HEK293 (cell line): ENCODE measurements around the gene PDE9A.

Experiments used
- CTCF ChIA-PET: fragments of 350-600 bp; formaldehyde crosslinking; extraction: SDS; loops from one replicate; lab custom pipeline; 2021; ENCODE audit warnings: antibody characterized with exemption; lab: Yijun Ruan, JAX
- POLR2A ChIA-PET: fragments of 300-600 bp; formaldehyde crosslinking; extraction: SDS; loops from one replicate; lab custom pipeline; 2020; ENCODE audit warnings: antibody characterized with exemption, inconsistent platforms; lab: Yijun Ruan, JAX
- H3K27ac ChIP-seq: fragments of 200-500 bp; sonication (Bioruptor generic); 2 replicates; pipeline ENCODE4 v1.5.1; 2014; ENCODE audit warnings: low read depth, low read length, control low read depth, inconsistent platforms; ENCODE audit errors: extremely low read depth
- H3K36me3 ChIP-seq, 2 experiments: fragments of 200-500 bp in 1 of 2; sonication (Bioruptor generic) in 1 of 2; 1 replicate in 1 of 2; 2 replicates in 1 of 2; pipeline ENCODE4 v1.5.1; 2014 to 2017; ENCODE audit warnings: inconsistent platforms in 2 of 2, low read length in 2 of 2; ENCODE audit not compliant: control insufficient read depth in 2 of 2, insufficient read depth in 1 of 2
- H3K4me1 ChIP-seq: fragments of 200-500 bp; sonication (Bioruptor generic); 2 replicates; pipeline ENCODE4 v1.5.1; 2014; ENCODE audit warnings: mild to moderate bottlenecking, low read length, inconsistent platforms; ENCODE audit not compliant: control insufficient read depth, insufficient read depth
- H3K4me3 ChIP-seq: 2 replicates; pipeline ENCODE4 v1.5.1; 2011; ENCODE audit warnings: low read depth, mild to moderate bottlenecking, control low read depth, low read length, moderate library complexity
- H3K9me3 ChIP-seq: fragments of 200-500 bp; sonication (Bioruptor generic); 2 replicates; pipeline ENCODE4 v1.5.1; 2014; ENCODE audit warnings: low read depth, low read length, inconsistent platforms; ENCODE audit not compliant: control insufficient read depth, insufficient read depth
- BCL11B ChIP-seq: fragments of 450-650 bp; formaldehyde crosslinking; IDR thresholded peaks from 2 replicates; pipeline ENCODE4 v1.5.1; 2016; ENCODE audit warnings: low read depth, missing biosample characterization, missing genetic modification characterization
- EGR2 ChIP-seq: fragments of 450-650 bp; formaldehyde crosslinking; IDR thresholded peaks from 2 replicates; pipeline ENCODE4 v1.5.1; 2016; ENCODE audit warnings: low read depth, missing biosample characterization, missing genetic modification characterization
- MEIS1 ChIP-seq: sonication (generic); formaldehyde crosslinking; IDR thresholded peaks from 2 replicates; pipeline ENCODE4 v1.8.1; 2022; ENCODE audit warnings: missing genetic modification reagents, mild to moderate bottlenecking, borderline replicate concordance
- ZBTB10 ChIP-seq: fragments of 450-650 bp; formaldehyde crosslinking; IDR thresholded peaks from 2 replicates; pipeline ENCODE4 v1.5.1; 2016; ENCODE audit warnings: missing biosample characterization, missing genetic modification characterization
- ZBTB11 ChIP-seq: fragments of 450-650 bp; formaldehyde crosslinking; conservative IDR thresholded peaks from 2 replicates; pipeline ENCODE4 v1.5.1; 2016; ENCODE audit warnings: low read depth, missing biosample characterization, missing genetic modification characterization
- ZBTB20 ChIP-seq: fragments of 450-650 bp; formaldehyde crosslinking; IDR thresholded peaks from 2 replicates; pipeline ENCODE4 v1.5.1; 2016; ENCODE audit warnings: missing biosample characterization, missing genetic modification characterization
- ZBTB21 ChIP-seq: fragments of 450-650 bp; formaldehyde crosslinking; IDR thresholded peaks from 2 replicates; pipeline ENCODE4 v1.5.1; 2017; ENCODE audit warnings: missing biosample characterization, missing genetic modification characterization
- ZBTB8A ChIP-seq: fragments of 450-650 bp; formaldehyde crosslinking; IDR thresholded peaks from 2 replicates; pipeline ENCODE4 v1.5.1; 2016; ENCODE audit warnings: missing biosample characterization, missing genetic modification characterization
- ZNF112 ChIP-seq: fragments of 450-650 bp; formaldehyde crosslinking; IDR thresholded peaks from 2 replicates; pipeline ENCODE4 v1.5.0; 2017; ENCODE audit warnings: missing biosample characterization, missing genetic modification characterization
- ZNF138 ChIP-seq: fragments of 450-650 bp; formaldehyde crosslinking; IDR thresholded peaks from 2 replicates; pipeline ENCODE4 v1.5.1; 2016; ENCODE audit warnings: missing biosample characterization, missing genetic modification characterization, borderline replicate concordance
- ZNF211 ChIP-seq: fragments of 450-650 bp; formaldehyde crosslinking; IDR thresholded peaks from 2 replicates; pipeline ENCODE4 v1.5.1; 2016; ENCODE audit warnings: low read depth, missing biosample characterization, missing genetic modification characterization
- ZNF280C ChIP-seq: fragments of 450-650 bp; formaldehyde crosslinking; IDR thresholded peaks from 2 replicates; pipeline ENCODE4 v1.5.1; 2016; ENCODE audit warnings: missing biosample characterization, missing genetic modification characterization
- ZNF37A ChIP-seq: fragments of 450-650 bp; IDR thresholded peaks from 2 replicates; pipeline ENCODE4 v1.5.1; 2018; ENCODE audit warnings: missing biosample characterization, missing genetic modification characterization
- ZNF391 ChIP-seq: fragments of 450-650 bp; formaldehyde crosslinking; IDR thresholded peaks from 2 replicates; pipeline ENCODE4 v1.5.1; 2016; ENCODE audit warnings: low read depth, missing biosample characterization, missing genetic modification characterization, borderline replicate concordance
- ZNF473 ChIP-seq: fragments of 450-650 bp; formaldehyde crosslinking; IDR thresholded peaks from 2 replicates; pipeline ENCODE4 v1.5.1; 2017; ENCODE audit warnings: missing biosample characterization, missing genetic modification characterization
- ZNF510 ChIP-seq: fragments of 450-650 bp; formaldehyde crosslinking; IDR thresholded peaks from 2 replicates; pipeline ENCODE4 v1.5.1; 2018; ENCODE audit warnings: mild to moderate bottlenecking, missing genetic modification characterization, missing biosample characterization; ENCODE audit not compliant: insufficient replicate concordance
- ZNF513 ChIP-seq: fragments of 450-650 bp; IDR thresholded peaks from 2 replicates; pipeline ENCODE4 v1.5.1; 2018; ENCODE audit warnings: missing biosample characterization, missing genetic modification characterization
- ZNF776 ChIP-seq: fragments of 450-650 bp; formaldehyde crosslinking; IDR thresholded peaks from 2 replicates; pipeline ENCODE4 v1.5.0; 2017; ENCODE audit warnings: missing biosample characterization, missing genetic modification characterization, borderline replicate concordance
- ZNF785 ChIP-seq: fragments of 450-650 bp; formaldehyde crosslinking; IDR thresholded peaks from 2 replicates; pipeline ENCODE4 v1.5.1; 2016; ENCODE audit warnings: missing biosample characterization, missing genetic modification characterization
- ZSCAN4 ChIP-seq: fragments of 450-650 bp; formaldehyde crosslinking; IDR thresholded peaks from 2 replicates; pipeline ENCODE4 v1.5.1; 2017; ENCODE audit warnings: missing biosample characterization, missing genetic modification characterization

PDE9A gene

GRCh38 chr21:42798106-42798505 is 144.7 kb downstream of the PDE9A start:
- Histone ChIP-seq H3K9me3 (no peaks in the 10 kb centered on the region), H3K4me3 (no peak overlapping the region), H3K27ac (no peak overlapping the region), H3K4me1 (peaks cover 9% of the 10 kb centered on the region; the same call in 1 of the 2 replicates), H3K36me3 (no peaks in the 10 kb centered on the region)
- CTCF ChIA-PET: no interaction called here
- TF ChIP-seq ZNF37A (tag by site-specific recombination) (no peak), ZNF513 (no peak), EGR2 (tag by site-specific recombination) (no peak), ZNF138 (tag by site-specific recombination) (no peak), ZNF510 (no peak), ZBTB20 (tag by site-specific recombination) (no peak), ZNF391 (tag by site-specific recombination) (no peak), ZBTB8A (tag by site-specific recombination) (no peak), ZNF280C (tag by site-specific recombination) (no peak), ZNF785 (tag by site-specific recombination) (no peak), ZNF473 (tag by site-specific recombination) (no peak), ZNF112 (tag by site-specific recombination) (no peak), ZNF211 (tag by site-specific recombination) (no peak), ZBTB10 (tag by site-specific recombination) (no peak), BCL11B (tag by site-specific recombination) (no peak), ZBTB21 (tag by site-specific recombination) (no peak), ZSCAN4 (tag by site-specific recombination) (no peak), ZNF776 (tag by site-specific recombination) (no peak), MEIS1 (no peak), ZBTB11 (tag by site-specific recombination) (no peak)
- POLR2A ChIA-PET: no interaction called here
